Stimulated activated CD4-positive, alpha-beta T cell treated with anti-CD3 and anti-CD28 coated beads, Interleukin-12 subunit alpha, Interleukin-12 subunit beta, amount 100 ng/mL, for 48 hours (primary cell): ENCODE data around the gene GJA5.

Experiments
- DNase-seq, 3 donors: peaks; one replicate each; pipeline ENCODE4 v3.0.0-alpha.2; 2020; ENCODE audit warnings: low read depth in 2 of 3, low spot score in 1 of 3

The GJA5 gene

GRCh38 chr1:147760481-147761260 is at the start of gene GJA5:
Gene GJA5 (minus strand): TSS chr1:147760602. CDS start chr1:147759238, 1,364 bp downstream.
- DNase-seq: no peak

DNA sequence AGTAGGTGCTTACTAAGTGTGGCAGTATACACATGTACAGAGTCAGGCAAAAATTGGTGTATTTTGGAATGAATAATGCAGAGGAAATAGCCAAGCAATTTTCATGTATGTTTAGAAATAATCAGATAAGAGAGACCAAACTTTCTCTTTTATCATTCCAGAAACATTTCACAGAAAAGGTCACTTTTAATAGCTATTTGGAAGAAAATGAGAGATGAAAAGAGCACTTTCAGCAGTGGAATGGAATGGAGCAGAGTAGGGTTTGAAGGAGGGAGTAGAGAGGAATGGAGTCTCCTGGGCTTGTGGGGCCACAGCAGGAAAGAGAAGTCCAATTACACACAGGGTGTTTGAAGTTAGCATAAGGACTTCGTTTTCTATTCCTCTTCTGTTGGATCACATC is 48.8 kb upstream of the GJA5 start:
- no peak for DNase-seq

GRCh38 chr1:147808025-147808424 is 47.6 kb upstream of the GJA5 start:
- no peak for DNase-seq

DNA sequence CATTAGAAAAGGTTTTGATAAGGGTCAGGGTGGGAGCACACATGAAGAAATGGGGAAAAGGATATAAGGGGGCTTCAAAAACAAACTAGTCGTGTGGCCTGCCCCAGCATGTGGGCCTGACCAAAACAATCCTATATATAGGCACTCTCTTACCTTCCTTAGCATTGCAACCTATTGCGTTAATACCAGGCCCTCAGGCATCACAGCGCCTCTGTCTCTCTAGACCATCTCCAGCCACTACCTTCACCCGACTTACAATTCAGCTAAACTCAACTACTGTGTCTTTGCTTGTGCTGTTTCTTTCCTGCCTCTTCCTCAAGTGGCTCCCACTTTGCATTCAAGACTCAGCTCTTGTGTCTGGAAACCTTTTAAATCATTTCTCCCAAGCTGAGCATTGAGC is 47.0 kb upstream of the GJA5 start:
- DNase-seq: no peak

GRCh38 chr1:147804942-147805723 is 44.7 kb upstream of the GJA5 start:
- no peak for DNase-seq

DNA sequence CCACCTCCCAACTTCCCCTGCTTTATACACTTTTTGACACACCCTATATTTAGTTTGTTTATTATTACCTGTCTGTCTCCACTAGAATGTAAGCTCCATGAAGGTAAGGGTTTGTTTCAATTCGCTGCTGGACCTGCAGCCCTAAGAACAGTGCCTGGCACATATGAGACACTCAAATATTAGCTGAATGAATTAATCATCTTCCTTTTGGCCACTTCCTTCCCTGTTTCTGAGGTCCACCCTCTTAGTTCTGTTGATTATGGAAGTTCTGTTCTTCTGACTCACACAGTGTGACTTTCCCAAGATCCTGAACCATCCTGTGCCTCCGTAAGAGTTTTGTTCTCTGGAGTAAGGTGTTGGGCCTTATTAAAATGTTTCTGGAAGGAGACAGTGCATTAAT is 40.4 kb upstream of the GJA5 start:
- DNase-seq: no peak

DNA sequence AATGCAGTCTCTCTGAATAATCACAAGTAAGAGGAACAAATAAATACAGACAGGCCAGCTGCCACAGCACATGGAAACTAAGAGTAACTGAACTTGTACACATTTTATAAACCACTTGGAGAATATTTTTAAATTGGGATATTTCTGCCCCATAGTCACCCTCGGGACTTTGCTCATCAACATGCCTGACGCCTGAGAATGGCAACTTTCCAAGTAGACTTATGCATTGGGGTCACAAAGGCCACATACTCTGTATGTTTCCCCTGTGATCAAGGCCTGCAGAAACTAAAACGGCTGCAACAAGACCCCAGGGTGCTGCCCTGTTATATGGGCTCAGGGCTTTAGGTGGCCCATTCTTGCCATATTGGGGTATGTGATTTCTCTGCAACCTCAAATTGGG is 38.3 kb upstream of the GJA5 start:
- no peak for DNase-seq

DNA sequence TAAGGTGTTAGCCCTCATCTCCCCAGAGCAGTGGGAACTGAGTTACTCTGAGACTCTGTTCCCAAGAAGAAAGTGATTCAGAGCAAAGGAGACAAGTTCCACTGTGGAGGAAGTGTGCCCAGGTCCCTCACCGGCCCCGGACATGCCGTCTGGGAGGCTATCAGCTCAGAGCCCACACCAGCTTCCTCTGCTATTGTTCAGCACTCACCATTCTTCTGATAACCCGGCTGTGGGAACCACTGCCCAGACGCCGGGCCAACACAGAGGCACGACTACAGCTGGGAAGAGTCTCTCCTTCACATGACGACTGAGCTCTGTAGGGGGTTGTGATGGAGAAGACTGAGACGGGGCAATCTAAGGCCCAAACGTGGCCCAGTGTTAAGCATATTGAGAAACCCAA is 34.2 kb upstream of the GJA5 start:
- no peak for DNase-seq

- DNase-seq: no peak
Observed at GRCh38 chr1:147791876-147792275, 31.5 kb upstream of the GJA5 start.

GRCh38 chr1:147787765-147788164 is 27.4 kb upstream of the GJA5 start:
- no peak for DNase-seq

- no peak for DNase-seq
Observed at GRCh38 chr1:147786536-147786935, 26.1 kb upstream of the GJA5 start.

DNA sequence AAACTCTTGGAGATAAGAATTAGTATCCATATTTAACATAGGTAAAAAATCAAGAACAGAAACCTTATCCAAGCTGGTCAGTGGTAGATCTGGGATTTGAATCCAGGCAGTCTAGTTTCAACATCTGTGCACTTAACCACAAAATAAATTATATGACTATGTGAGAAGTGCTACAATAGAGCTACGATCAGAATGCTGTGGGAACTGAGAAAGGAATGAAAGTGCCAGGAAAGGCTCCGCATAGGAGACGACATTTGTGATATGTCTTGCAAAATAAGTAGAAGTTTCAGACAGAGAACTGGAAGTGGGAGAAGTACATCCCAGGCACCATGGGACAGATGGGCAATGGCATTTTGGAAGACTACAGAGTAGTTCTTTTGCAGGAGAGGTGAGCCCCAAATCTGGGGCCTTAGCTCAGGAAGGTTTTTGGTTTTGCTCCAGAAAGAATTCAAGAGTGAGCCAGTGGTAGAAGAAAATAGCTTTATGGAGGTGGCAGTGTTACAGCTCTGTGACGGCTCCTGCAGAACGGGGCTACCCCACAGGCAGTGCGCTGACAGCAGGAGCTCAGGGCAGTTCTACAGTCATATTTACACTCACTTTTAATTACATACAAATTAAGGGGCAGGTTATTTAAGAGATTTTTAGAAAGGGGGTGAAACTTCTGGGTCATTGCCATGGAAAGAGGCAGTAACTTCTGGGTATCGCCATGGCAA is 25.5 kb upstream of the GJA5 start:
- DNase-seq: no peak

- no peak for DNase-seq
Observed at GRCh38 chr1:147784941-147785340, 24.5 kb upstream of the GJA5 start.

- no peak for DNase-seq
Observed at GRCh38 chr1:147781056-147781471, 20.7 kb upstream of the GJA5 start.

DNA sequence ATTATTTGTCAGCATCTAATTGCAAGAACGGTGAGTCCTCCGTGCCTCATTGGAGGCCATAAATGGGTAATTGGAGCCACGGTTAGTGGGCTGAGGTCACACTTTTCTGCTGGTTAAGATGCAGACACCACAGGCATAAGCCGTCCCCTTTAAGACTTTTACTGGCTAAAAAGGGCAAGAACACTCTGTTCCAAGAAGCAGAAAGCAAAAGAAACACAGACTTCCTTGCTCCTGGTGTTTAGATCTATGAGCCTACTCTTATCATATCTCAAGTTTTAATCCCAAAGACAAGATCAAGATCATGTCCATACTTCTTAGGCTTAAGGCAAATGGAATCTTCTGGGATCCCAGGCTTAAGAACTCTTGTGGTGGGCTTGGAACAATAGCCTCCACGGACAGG is 17.3 kb upstream of the GJA5 start:
- DNase-seq: no peak

DNA sequence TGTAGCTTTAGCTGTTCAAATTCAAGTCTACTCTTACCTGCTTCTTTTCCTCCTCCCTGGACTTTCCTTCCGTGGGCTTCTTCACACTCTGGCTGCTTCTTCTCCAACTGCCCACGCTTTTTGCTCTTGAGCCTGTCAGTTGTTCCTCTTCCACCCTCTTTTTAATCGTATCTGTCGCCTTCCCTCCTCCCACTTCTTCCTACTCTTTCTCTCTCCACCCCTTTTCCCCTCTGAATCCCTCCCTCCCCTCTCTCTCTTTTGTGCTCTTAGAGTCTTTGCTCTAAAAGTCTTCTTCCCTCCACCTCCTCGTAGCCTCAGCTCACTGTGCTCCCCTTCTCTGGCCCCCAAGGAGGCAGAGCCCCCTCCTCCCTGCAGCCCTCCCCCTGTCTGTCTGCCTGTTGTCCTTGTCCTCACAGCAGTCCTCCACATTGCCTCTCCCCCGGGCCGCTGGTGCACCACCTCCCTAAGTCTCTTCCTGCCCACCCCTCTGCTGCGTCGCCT is 12.9 kb upstream of the GJA5 start:
- DNase-seq: no peak

DNA sequence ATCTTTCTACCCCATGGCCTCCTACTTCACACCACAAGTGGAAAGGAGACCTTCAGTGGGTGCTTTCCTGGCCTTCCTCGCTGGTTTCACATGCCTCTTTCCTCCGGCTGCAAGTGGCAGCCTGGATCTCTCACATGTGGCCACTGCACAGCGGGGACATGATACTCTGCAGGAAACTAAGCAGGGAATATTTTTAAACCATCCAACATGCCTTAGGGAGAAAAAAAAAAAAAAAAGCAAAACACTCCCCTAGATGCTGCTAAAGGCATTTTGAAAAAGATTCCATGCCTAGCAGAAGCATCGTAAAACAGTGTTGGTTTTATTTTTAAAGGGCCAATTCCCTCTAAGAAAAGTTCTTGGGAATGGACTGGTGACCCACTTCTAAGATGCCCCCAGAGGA is 12.2 kb upstream of the GJA5 start:
- DNase-seq: no peak

DNA sequence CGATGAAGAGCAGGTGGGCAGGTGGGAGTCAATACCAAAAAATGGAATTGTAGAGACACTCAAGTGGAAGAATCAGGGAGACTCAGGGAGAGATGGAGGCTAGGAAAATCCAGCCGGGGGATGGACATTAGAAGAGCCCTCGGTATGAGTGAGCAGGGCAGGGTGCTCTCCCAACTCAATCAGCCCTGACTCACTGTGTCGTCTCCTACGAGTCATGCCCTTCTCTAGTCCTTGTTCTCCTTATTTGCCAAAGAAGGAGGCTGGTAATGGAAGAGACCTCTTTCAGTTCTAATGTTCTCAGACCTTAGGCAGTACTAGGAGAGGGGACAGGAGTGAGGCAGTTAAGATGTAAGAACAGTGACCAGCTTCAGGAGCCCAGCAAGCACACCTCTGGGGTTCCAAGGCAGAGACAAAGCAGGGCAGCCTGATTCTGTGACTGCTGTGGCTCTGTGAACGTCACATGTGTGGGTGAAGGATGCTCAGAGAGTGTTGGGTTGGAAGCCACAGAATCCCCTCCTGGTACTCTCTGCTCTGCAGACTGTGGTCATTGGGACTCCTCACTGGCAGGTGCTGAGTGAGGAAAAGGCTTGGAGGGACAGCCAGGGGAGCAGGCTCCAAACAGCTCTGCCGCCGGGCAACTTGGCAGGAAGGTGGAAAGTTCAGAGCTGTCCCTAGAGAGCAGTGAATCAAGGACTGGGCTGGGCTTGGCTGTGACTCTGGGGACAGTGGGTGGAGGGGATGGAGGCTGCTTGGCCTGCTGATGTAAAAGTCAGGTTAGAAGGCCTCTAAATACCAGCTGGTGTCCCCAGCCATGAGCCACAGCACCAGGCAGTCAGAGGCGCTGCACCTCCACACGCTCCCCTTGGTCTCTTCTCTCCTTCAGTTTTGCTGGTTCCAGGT is 11.1 kb upstream of the GJA5 start:
- no peak for DNase-seq

DNA sequence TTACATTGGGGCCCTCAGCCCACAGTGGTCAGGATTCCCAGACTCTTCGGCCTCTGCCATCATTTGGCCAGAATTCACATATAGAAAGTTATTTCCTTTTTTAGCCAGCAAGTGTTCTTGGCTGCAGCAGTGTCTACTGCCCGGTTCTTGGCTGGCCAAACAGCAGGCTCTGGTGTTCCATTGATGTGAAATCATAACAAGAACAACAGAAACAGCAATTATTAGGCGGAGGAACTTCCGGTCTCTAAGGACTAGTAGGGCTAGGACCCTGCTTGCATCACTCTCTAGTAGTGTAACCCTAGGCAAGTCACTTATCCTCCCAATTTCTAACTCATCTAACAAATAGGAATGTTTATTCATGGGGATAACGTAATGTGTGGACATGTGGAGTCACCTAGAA is 8.7 kb upstream of the GJA5 start:
- no peak for DNase-seq

DNA sequence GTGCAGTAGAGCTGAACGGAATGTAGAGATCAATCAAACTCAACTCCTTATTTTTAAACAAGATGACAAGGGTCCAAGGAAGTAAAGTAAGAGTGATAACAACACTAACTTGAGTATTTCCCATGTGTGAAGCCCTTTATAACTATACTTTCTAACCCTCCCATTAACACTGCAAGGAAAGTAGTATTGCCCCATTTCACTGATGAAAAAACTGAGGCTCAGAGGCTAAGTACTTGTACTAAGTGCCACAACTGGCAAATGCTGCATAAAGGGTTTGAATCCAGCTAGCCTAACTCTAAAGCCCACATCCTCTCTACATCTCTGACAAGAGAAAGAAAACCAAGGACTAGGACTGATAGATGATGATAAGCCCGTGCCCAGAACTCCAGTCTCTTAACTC is 8.2 kb upstream of the GJA5 start:
- DNase-seq: no peak

- no peak for DNase-seq
Observed at GRCh38 chr1:147768101-147768500, 7.7 kb upstream of the GJA5 start.
